Kidney epithelial cell (primary cell): ENCODE measurements around the gene TMX1. TPM values are rescaled to one million over a fixed set of nuclear protein-coding genes. Genes with fewer than 3 reads are reported as not detected.
"Not testable (repeated sequence)": the region's sequence is repeated elsewhere in the genome, so short reads cannot be mapped to it uniquely, and the experiment has no call there.

Experiments used
- DNase-seq: peaks from one replicate; pipeline ENCODE4 v3.0.0-alpha.2; 2010; ENCODE audit warnings: low read depth
- H3K27me3 ChIP-seq: 2 replicates; pipeline ENCODE4 v1.6.0; 2011; ENCODE audit warnings: low read length; ENCODE audit not compliant: control insufficient read depth, insufficient read depth
- H3K36me3 ChIP-seq: 2 replicates; pipeline ENCODE4 v1.5.1; 2011; ENCODE audit warnings: low read length; ENCODE audit not compliant: control insufficient read depth, insufficient read depth
- H3K4me3 ChIP-seq: 2 replicates; pipeline ENCODE4 v1.5.1; 2011; ENCODE audit warnings: low read depth, mild to moderate bottlenecking, control low read depth, low read length
- CTCF ChIP-seq: IDR thresholded peaks from 2 replicates; pipeline ENCODE4 v1.5.1; 2011; ENCODE audit warnings: mild to moderate bottlenecking, moderate library complexity, low read length, control low read depth, inconsistent platforms; ENCODE audit not compliant: insufficient read depth, poor library complexity, severe bottlenecking
- total RNA-seq: library from RNA; depleted of rRNA; stranded (reverse); fragments of >200 nt; gene quantifications from 2 replicates; pipeline ENCODE4 v1.2.3, GENCODE V29; 2015

TMX1 gene
- total RNA-seq, 1 donor from 2014 or later = 34.3 TPM

- no peak for DNase-seq
Measured at GRCh38 chr14:51216602-51217001, 23.4 kb upstream of the TMX1 start.

GRCh38 chr14:51219473-51220448 is 20.3 kb upstream of the TMX1 start:
- H3K27me3 ChIP-seq = no peaks in the 10 kb centered on the region
- no peak for DNase-seq
- no peaks in the 10 kb centered on the region for H3K36me3 ChIP-seq
- H3K4me3 ChIP-seq = no peak overlapping the region
- TF ChIP-seq CTCF = peak; percentile 67

More at GRCh38 chr14:51216602-51217001, 23.4 kb upstream of the TMX1 start:
- no peaks in the 10 kb centered on the region for H3K36me3 ChIP-seq
- no peak for TF ChIP-seq CTCF
- no peaks in the 10 kb centered on the region for H3K27me3 ChIP-seq
- no peak overlapping the region for H3K4me3 ChIP-seq

GRCh38 chr14:51223463-51223862 is 16.6 kb upstream of the TMX1 start:
- not testable (repeated sequence) for H3K36me3 ChIP-seq, H3K4me3 ChIP-seq, DNase-seq, H3K27me3 ChIP-seq

- Histone ChIP-seq H3K4me3 (no peak overlapping the region), H3K36me3 (no peaks in the 10 kb centered on the region), H3K27me3 (no peaks in the 10 kb centered on the region)
- TF ChIP-seq CTCF = no peak
- no peak for DNase-seq
Measured at GRCh38 chr14:51224551-51224950, 15.5 kb upstream of the TMX1 start.

GRCh38 chr14:51225751-51226150 is 14.3 kb upstream of the TMX1 start:
- H3K4me3 ChIP-seq = no peak overlapping the region
- DNase-seq = no peak
- TF ChIP-seq CTCF = no peak
- no peaks in the 10 kb centered on the region for H3K27me3 ChIP-seq
- H3K36me3 ChIP-seq = no peaks in the 10 kb centered on the region

GRCh38 chr14:51228391-51228790 is 11.7 kb upstream of the TMX1 start:
- H3K27me3 ChIP-seq = no peaks in the 10 kb centered on the region
- no peaks in the 10 kb centered on the region for H3K36me3 ChIP-seq
- DNase-seq = no peak
- TF ChIP-seq CTCF = no peak
- no peak overlapping the region for H3K4me3 ChIP-seq
